HEK293 (cell line): ENCODE results near the gene TSEN54.

Experiments used
- GLIS1 ChIP-seq: fragments of 450-650 bp; formaldehyde crosslinking; IDR thresholded peaks from 2 replicates; pipeline ENCODE4 v1.5.1; 2016; ENCODE audit warnings: missing biosample characterization, missing genetic modification characterization
- IKZF3 ChIP-seq: fragments of 450-650 bp; IDR thresholded peaks from 2 replicates; pipeline ENCODE4 v1.5.0; 2018; ENCODE audit warnings: missing biosample characterization, mild to moderate bottlenecking, missing genetic modification characterization, moderate library complexity
- OSR2 ChIP-seq: fragments of 450-650 bp; formaldehyde crosslinking; IDR thresholded peaks from 2 replicates; pipeline ENCODE4 v1.5.1; 2016; ENCODE audit warnings: missing biosample characterization, missing genetic modification characterization
- PATZ1 ChIP-seq: fragments of 450-650 bp; formaldehyde crosslinking; IDR thresholded peaks from 2 replicates; pipeline ENCODE4 v1.5.1; 2016; ENCODE audit warnings: missing biosample characterization, missing genetic modification characterization
- PRDM10 ChIP-seq: fragments of 450-650 bp; formaldehyde crosslinking; IDR thresholded peaks from 2 replicates; pipeline ENCODE4 v1.5.1; 2016; ENCODE audit warnings: missing biosample characterization, missing genetic modification characterization
- PRDM2 ChIP-seq: fragments of 450-650 bp; formaldehyde crosslinking; IDR thresholded peaks from 2 replicates; pipeline ENCODE4 v1.5.1; 2016; ENCODE audit warnings: missing biosample characterization, missing genetic modification characterization, borderline replicate concordance
- ZBTB10 ChIP-seq: fragments of 450-650 bp; formaldehyde crosslinking; IDR thresholded peaks from 2 replicates; pipeline ENCODE4 v1.5.1; 2016; ENCODE audit warnings: missing biosample characterization, missing genetic modification characterization
- ZBTB17 ChIP-seq: fragments of 450-650 bp; formaldehyde crosslinking; IDR thresholded peaks from 2 replicates; pipeline ENCODE4 v1.5.1; 2016; ENCODE audit warnings: missing biosample characterization, missing genetic modification characterization
- ZBTB20 ChIP-seq: fragments of 450-650 bp; formaldehyde crosslinking; IDR thresholded peaks from 2 replicates; pipeline ENCODE4 v1.5.1; 2016; ENCODE audit warnings: missing biosample characterization, missing genetic modification characterization
- ZBTB8A ChIP-seq: fragments of 450-650 bp; formaldehyde crosslinking; IDR thresholded peaks from 2 replicates; pipeline ENCODE4 v1.5.1; 2016; ENCODE audit warnings: missing biosample characterization, missing genetic modification characterization
- ZFP41 ChIP-seq: fragments of 450-650 bp; formaldehyde crosslinking; IDR thresholded peaks from 2 replicates; pipeline ENCODE4 v1.5.1; 2016; ENCODE audit warnings: missing biosample characterization, missing genetic modification characterization, borderline replicate concordance
- ZFP69B ChIP-seq: fragments of 450-650 bp; formaldehyde crosslinking; IDR thresholded peaks from 2 replicates; pipeline ENCODE4 v1.5.1; 2016; ENCODE audit warnings: missing biosample characterization, missing genetic modification characterization
- ZNF114 ChIP-seq: fragments of 450-650 bp; formaldehyde crosslinking; IDR thresholded peaks from 2 replicates; pipeline ENCODE4 v1.5.0; 2017; ENCODE audit warnings: missing biosample characterization, missing genetic modification characterization
- ZNF16 ChIP-seq: fragments of 450-650 bp; formaldehyde crosslinking; IDR thresholded peaks from 2 replicates; pipeline ENCODE4 v1.5.1; 2016; ENCODE audit warnings: low read depth, missing biosample characterization, missing genetic modification characterization
- ZNF174 ChIP-seq: fragments of 450-650 bp; formaldehyde crosslinking; IDR thresholded peaks from 2 replicates; pipeline ENCODE4 v1.5.0; 2017; ENCODE audit warnings: missing biosample characterization, mild to moderate bottlenecking, missing genetic modification characterization
- ZNF211 ChIP-seq: fragments of 450-650 bp; formaldehyde crosslinking; IDR thresholded peaks from 2 replicates; pipeline ENCODE4 v1.5.1; 2016; ENCODE audit warnings: low read depth, missing biosample characterization, missing genetic modification characterization
- ZNF223 ChIP-seq: fragments of 450-650 bp; formaldehyde crosslinking; IDR thresholded peaks from 2 replicates; pipeline ENCODE4 v1.5.1; 2016; ENCODE audit warnings: missing biosample characterization, missing genetic modification characterization
- ZNF274 ChIP-seq, 2 experiments: fragments of 200-500 bp in 1 of 2; fragments of 450-650 bp in 1 of 2; sonication (Bioruptor generic) in 1 of 2; formaldehyde crosslinking in 1 of 2; IDR thresholded peaks; 2 replicates each; pipeline versions ENCODE4 v1.5.1 to v1.6.1; 2014 to 2016; ENCODE audit warnings: borderline replicate concordance in 1 of 2, inconsistent platforms in 1 of 2, low read length in 1 of 2, missing biosample characterization in 1 of 2, missing genetic modification characterization in 1 of 2
- ZNF391 ChIP-seq: fragments of 450-650 bp; formaldehyde crosslinking; IDR thresholded peaks from 2 replicates; pipeline ENCODE4 v1.5.1; 2016; ENCODE audit warnings: low read depth, missing biosample characterization, missing genetic modification characterization, borderline replicate concordance
- ZNF394 ChIP-seq: fragments of 450-650 bp; formaldehyde crosslinking; IDR thresholded peaks from 2 replicates; pipeline ENCODE4 v1.5.1; 2016; ENCODE audit warnings: missing biosample characterization, missing genetic modification characterization, mild to moderate bottlenecking, moderate library complexity, borderline replicate concordance
- ZNF473 ChIP-seq: fragments of 450-650 bp; formaldehyde crosslinking; IDR thresholded peaks from 2 replicates; pipeline ENCODE4 v1.5.1; 2017; ENCODE audit warnings: missing biosample characterization, missing genetic modification characterization
- ZNF501 ChIP-seq: fragments of 450-650 bp; formaldehyde crosslinking; IDR thresholded peaks from 2 replicates; pipeline ENCODE4 v1.5.1; 2016; ENCODE audit warnings: missing biosample characterization, missing genetic modification characterization
- ZNF626 ChIP-seq: fragments of 450-650 bp; sonication (Bioruptor Pico); formaldehyde crosslinking; IDR thresholded peaks from 2 replicates; pipeline ENCODE4 v1.5.1; 2018; ENCODE audit warnings: missing biosample characterization, missing genetic modification characterization, inconsistent platforms
- ZNF707 ChIP-seq: fragments of 450-650 bp; formaldehyde crosslinking; IDR thresholded peaks from 2 replicates; pipeline ENCODE4 v1.5.1; 2016; ENCODE audit warnings: missing biosample characterization, missing genetic modification characterization

Gene TSEN54

GRCh38 chr17:75549246-75550138 lies 33.2 kb downstream of the TSEN54 start (continued):
- TF ChIP-seq ZBTB10: no peak
- TF ChIP-seq ZNF223 (tag by site-specific recombination): no peak
- 0 out of 2 replicates have a peak, but pooled peaks have one; percentile 64 for TF ChIP-seq ZNF501 (tag by site-specific recombination)
- TF ChIP-seq PRDM10 (tag by site-specific recombination): peak; percentile 86
- TF ChIP-seq ZNF626 (tag by site-specific recombination): no peak
- peak; percentile 61 for TF ChIP-seq ZBTB8A (tag by site-specific recombination)
- no peak for TF ChIP-seq ZNF211 (tag by site-specific recombination)
- peak; percentile 97 for TF ChIP-seq GLIS1 (tag by site-specific recombination)
- TF ChIP-seq ZNF394 (tag by site-specific recombination): no peak
- no peak for TF ChIP-seq PRDM2
- no peak for TF ChIP-seq ZNF114
- TF ChIP-seq ZNF707 (tag by site-specific recombination): no peak
- peak; percentile 77 for TF ChIP-seq OSR2
- TF ChIP-seq ZFP41 (tag by site-specific recombination): no peak
- TF ChIP-seq ZNF174 (tag by site-specific recombination): no peak
- TF ChIP-seq ZBTB20 (tag by site-specific recombination): peak; percentile 56; the same call in 1 of the 2 replicates
- no peak for TF ChIP-seq ZNF391
- TF ChIP-seq ZNF274 (IDR thresholded peaks at IDR 0.05; ENCODE audit: low read length): no peak
- no peak for TF ChIP-seq ZNF274 (tag by site-specific recombination; IDR thresholded peaks at IDR 0.05; ENCODE audit: borderline replicate concordance)
- peak; percentile 90 for TF ChIP-seq PATZ1 (tag by site-specific recombination)
- TF ChIP-seq ZFP69B (tag by site-specific recombination): 0 out of 2 replicates have a peak, but pooled peaks have one; percentile 48
- no peak for TF ChIP-seq ZNF16 (tag by site-specific recombination)
- TF ChIP-seq ZBTB17 (tag by site-specific recombination): 0 out of 2 replicates have a peak, but pooled peaks have one; percentile 19
- TF ChIP-seq IKZF3 (tag by site-specific recombination): no peak
- TF ChIP-seq ZNF473 (tag by site-specific recombination): no peak
